HepG2 (cell line): ENCODE data around the gene HSP90AB1. TPM values are rescaled to one million over a fixed set of nuclear protein-coding genes. Genes with fewer than 3 reads are reported as not detected.
A peak's percentile ranks its signal among the peaks of the same experiment; 100 is the strongest.

ENCODE experiments used
- AGO2 ChIP-seq: fragments of 200-400 bp; formaldehyde crosslinking; optimal IDR thresholded peaks from 2 replicates; pipeline ENCODE3; 2017; ENCODE audit warnings: mild to moderate bottlenecking, low read depth, low read length, moderate library complexity
- BCL6 ChIP-seq: IDR thresholded peaks from 2 replicates; pipeline ENCODE4 v1.6.1; 2016; ENCODE audit warnings: missing genetic modification reagents, missing compliant biosample characterization
- HDAC1 ChIP-seq: sonication (generic); formaldehyde crosslinking; IDR thresholded peaks from 2 replicates; pipeline ENCODE4 v1.5.1; 2020; ENCODE audit warnings: mild to moderate bottlenecking, missing genetic modification reagents
- KDM5B ChIP-seq: sonication (generic); formaldehyde crosslinking; IDR thresholded peaks from 2 replicates; pipeline ENCODE4 v1.4.0; 2020; ENCODE audit warnings: missing genetic modification reagents, mild to moderate bottlenecking, borderline replicate concordance
- KMT2B ChIP-seq: IDR thresholded peaks from 2 replicates; pipeline ENCODE4 v1.6.1; 2016; ENCODE audit warnings: missing genetic modification reagents, missing compliant biosample characterization
- NR2F1 ChIP-seq, 2 experiments: fragments of 450-650 bp in 1 of 2; formaldehyde crosslinking in 1 of 2; IDR thresholded peaks; 2 replicates each; pipeline versions ENCODE4 v1.5.0 to v1.6.1; 2016 to 2020; ENCODE audit warnings: mild to moderate bottlenecking in 1 of 2, missing compliant biosample characterization in 1 of 2, missing genetic modification reagents in 1 of 2, moderate library complexity in 1 of 2
- NRL ChIP-seq: sonication (generic); formaldehyde crosslinking; IDR thresholded peaks from 2 replicates; pipeline ENCODE4 v1.5.0; 2020; ENCODE audit warnings: missing genetic modification reagents, mild to moderate bottlenecking, moderate library complexity, borderline replicate concordance
- POLR2AphosphoS5 ChIP-seq: IDR thresholded peaks from 2 replicates; pipeline ENCODE4 v1.6.1; 2012; ENCODE audit warnings: low read depth, low read length
- SP4 ChIP-seq: sonication (generic); formaldehyde crosslinking; IDR thresholded peaks from 2 replicates; pipeline ENCODE4 v1.8.1; 2023; ENCODE audit warnings: mild to moderate bottlenecking, missing genetic modification reagents
- ZMYM3 ChIP-seq: sonication (generic); formaldehyde crosslinking; IDR thresholded peaks from 2 replicates; pipeline ENCODE4 v1.5.1; 2020; ENCODE audit warnings: mild to moderate bottlenecking, missing genetic modification reagents
- ZNF589 ChIP-seq: sonication (generic); formaldehyde crosslinking; conservative IDR thresholded peaks from 2 replicates; pipeline ENCODE4 v1.8.0; 2022; ENCODE audit warnings: mild to moderate bottlenecking, moderate library complexity, missing genetic modification reagents
- ZNF780A ChIP-seq: sonication (generic); formaldehyde crosslinking; IDR thresholded peaks from 2 replicates; pipeline ENCODE4 v1.8.0; 2022; ENCODE audit warnings: mild to moderate bottlenecking, missing genetic modification reagents, moderate library complexity
- polyA plus RNA-seq, 8 experiments: library from polyadenylated mRNA; depleted of rRNA in 3 of 8; stranded (reverse) in 7 of 8; unstranded in 1 of 8; fragments of >200 nt; fragmentation: Illumina TruSeq in 4 of 8; extraction: Trizol in 4 of 8; gene quantifications; 2 replicates each; pipeline versions ENCODE4 v1.2.1 to v1.2.3, GENCODE V29; 2011 to 2016; ENCODE audit warnings: low read depth in 4 of 8, missing spikeins in 1 of 8, mixed read lengths in 1 of 8; ENCODE audit not compliant: insufficient read depth in 1 of 8
- total RNA-seq, 5 experiments: library from RNA; depleted of rRNA; stranded (reverse); fragments of >200 nt; fragmentation: Illumina TruSeq; extraction: Trizol; gene quantifications; 2 replicates each; pipeline ENCODE4 v1.2.3, GENCODE V29; 2016; ENCODE audit warnings: low read depth in 1 of 5
- TF ChIP-seq, protein P1 (sequence below), 2 experiments: fragments of 450-650 bp in 1 of 2; sonication (generic) in 1 of 2; formaldehyde crosslinking in 1 of 2; IDR thresholded peaks; 2 replicates each; pipeline versions ENCODE4 v1.6.1 to v1.8.0; 2016 to 2022; ENCODE audit warnings: antibody characterized with exemption in 1 of 2, mild to moderate bottlenecking in 1 of 2, missing genetic modification reagents in 1 of 2
- TF ChIP-seq, protein P2 (sequence below): sonication (generic); formaldehyde crosslinking; IDR thresholded peaks from 2 replicates; pipeline ENCODE4 v1.8.0; 2022; ENCODE audit warnings: missing genetic modification reagents, mild to moderate bottlenecking, inconsistent platforms, borderline replicate concordance
- TF ChIP-seq, protein P3 (sequence below): sonication (generic); formaldehyde crosslinking; IDR thresholded peaks from 2 replicates; pipeline ENCODE4 v1.5.1; 2020; ENCODE audit warnings: missing genetic modification reagents, mild to moderate bottlenecking, borderline replicate concordance

Gene HSP90AB1
- total and polyA plus RNA-seq, 2 of the 13 experiments (the other 11 are each of a cell fraction or from before 2014, with no cell fraction given) = 1,325 to 1,472 TPM

DNA sequence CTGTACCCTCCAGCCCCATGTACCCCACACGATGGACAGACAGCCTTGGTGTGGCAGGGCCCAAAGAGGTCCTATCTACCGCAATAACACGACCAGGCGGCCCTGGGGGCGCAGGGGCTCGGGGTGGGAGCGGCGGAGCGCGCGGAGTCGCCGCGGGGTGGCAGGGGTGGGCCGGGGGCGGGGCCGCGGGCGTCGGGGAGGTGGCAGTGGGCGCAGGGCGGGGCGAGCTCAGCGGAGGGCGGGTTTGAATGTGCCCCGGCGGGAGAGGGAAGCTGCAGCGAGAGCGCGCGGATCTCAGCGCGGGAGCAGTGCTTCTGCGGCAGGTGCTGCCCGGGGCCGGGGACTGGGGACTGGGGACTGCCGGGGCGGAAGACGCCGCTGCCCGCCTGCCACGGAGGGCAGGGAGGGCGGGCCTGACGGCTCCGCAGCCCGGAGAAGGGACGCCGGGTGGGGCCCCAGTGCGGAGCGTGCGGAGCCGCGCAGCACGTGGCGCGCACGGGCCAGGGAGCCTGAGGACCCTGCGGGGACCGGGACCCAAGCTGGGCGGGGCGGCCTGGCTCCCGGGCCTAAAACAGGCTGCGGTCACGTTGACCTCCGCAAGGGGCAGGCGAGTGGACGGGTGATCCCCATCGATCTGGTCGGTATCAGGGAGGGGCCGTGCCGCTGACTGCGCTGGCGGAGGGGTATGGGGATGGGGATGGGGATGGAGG is 23.4 kb upstream of the HSP90AB1 start, which contains the start of gene SLC29A1 (continued):
- TF ChIP-seq, protein P1, sequence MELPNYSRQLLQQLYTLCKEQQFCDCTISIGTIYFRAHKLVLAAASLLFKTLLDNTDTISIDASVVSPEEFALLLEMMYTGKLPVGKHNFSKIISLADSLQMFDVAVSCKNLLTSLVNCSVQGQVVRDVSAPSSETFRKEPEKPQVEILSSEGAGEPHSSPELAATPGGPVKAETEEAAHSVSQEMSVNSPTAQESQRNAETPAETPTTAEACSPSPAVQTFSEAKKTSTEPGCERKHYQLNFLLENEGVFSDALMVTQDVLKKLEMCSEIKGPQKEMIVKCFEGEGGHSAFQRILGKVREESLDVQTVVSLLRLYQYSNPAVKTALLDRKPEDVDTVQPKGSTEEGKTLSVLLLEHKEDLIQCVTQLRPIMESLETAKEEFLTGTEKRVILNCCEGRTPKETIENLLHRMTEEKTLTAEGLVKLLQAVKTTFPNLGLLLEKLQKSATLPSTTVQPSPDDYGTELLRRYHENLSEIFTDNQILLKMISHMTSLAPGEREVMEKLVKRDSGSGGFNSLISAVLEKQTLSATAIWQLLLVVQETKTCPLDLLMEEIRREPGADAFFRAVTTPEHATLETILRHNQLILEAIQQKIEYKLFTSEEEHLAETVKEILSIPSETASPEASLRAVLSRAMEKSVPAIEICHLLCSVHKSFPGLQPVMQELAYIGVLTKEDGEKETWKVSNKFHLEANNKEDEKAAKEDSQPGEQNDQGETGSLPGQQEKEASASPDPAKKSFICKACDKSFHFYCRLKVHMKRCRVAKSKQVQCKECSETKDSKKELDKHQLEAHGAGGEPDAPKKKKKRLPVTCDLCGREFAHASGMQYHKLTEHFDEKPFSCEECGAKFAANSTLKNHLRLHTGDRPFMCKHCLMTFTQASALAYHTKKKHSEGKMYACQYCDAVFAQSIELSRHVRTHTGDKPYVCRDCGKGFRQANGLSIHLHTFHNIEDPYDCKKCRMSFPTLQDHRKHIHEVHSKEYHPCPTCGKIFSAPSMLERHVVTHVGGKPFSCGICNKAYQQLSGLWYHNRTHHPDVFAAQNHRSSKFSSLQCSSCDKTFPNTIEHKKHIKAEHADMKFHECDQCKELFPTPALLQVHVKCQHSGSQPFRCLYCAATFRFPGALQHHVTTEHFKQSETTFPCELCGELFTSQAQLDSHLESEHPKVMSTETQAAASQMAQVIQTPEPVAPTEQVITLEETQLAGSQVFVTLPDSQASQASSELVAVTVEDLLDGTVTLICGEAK (IDR thresholded peaks at IDR 0.05) = no peak
- TF ChIP-seq, protein P1 (CRISPR knock-in tag; IDR thresholded peaks at IDR 0.05) = peak; percentile 51; the same call in 1 of the 2 replicates
- TF ChIP-seq BCL6 (CRISPR knock-in tag) (peak; percentile 51; the same call in 1 of the 2 replicates), POLR2AphosphoS5 (peak; percentile 56), NRL (CRISPR knock-in tag) (no peak), ZNF589 (no peak), KMT2B (CRISPR knock-in tag) (no peak), ZNF780A (CRISPR knock-in tag) (0 out of 2 replicates have a peak, but pooled peaks have one; percentile 18), NR2F1 (CRISPR knock-in tag; IDR thresholded peaks at IDR 0.05) (peak; percentile 15 to 68; a peak in 1 of 4 replicates), SP4 (CRISPR knock-in tag) (peak; percentile 79), KDM5B (peak; percentile 87; the same call in 1 of the 2 replicates), ZMYM3 (CRISPR knock-in tag) (0 out of 2 replicates have a peak, but pooled peaks have one; percentile 46), HDAC1 (CRISPR knock-in tag) (peak; percentile 73), AGO2 (peak; percentile 39)
- TF ChIP-seq, protein P2, sequence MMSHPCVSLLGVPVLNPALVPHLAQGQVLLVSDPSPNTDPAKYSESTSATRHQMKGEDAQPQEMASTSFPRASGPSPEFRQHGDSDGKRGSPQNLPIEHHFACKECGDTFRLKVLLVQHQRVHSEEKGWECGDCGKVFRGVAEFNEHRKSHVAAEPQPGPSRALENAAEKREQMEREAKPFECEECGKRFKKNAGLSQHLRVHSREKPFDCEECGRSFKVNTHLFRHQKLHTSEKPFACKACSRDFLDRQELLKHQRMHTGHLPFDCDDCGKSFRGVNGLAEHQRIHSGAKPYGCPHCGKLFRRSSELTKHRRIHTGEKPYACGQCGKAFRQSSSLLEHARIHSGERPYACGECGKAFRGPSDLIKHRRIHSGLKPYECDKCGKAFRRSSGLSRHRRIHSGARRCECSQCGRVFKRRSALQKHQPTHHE (CRISPR knock-in tag) = peak; percentile 21; the same call in 1 of the 2 replicates
- TF ChIP-seq, protein P3, sequence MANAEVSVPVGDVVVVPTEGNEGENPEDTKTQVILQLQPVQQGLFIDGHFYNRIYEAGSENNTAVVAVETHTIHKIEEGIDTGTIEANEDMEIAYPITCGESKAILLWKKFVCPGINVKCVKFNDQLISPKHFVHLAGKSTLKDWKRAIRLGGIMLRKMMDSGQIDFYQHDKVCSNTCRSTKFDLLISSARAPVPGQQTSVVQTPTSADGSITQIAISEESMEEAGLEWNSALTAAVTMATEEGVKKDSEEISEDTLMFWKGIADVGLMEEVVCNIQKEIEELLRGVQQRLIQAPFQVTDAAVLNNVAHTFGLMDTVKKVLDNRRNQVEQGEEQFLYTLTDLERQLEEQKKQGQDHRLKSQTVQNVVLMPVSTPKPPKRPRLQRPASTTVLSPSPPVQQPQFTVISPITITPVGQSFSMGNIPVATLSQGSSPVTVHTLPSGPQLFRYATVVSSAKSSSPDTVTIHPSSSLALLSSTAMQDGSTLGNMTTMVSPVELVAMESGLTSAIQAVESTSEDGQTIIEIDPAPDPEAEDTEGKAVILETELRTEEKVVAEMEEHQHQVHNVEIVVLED (CRISPR knock-in tag) = peak; percentile 68; the same call in 1 of the 2 replicates
